AG09309 (cell line): Measurements from ENCODE around the gene FAM163A.

ENCODE experiments used
- DNase-seq: peaks from one replicate; pipeline ENCODE4 v3.0.0-alpha.2; 2010; ENCODE audit warnings: low read depth
- H3K4me3 ChIP-seq: 2 replicates; pipeline ENCODE4 v1.5.1; 2011; ENCODE audit warnings: mild to moderate bottlenecking, low read depth, low read length, moderate library complexity; ENCODE audit not compliant: control insufficient read depth
- CTCF ChIP-seq: IDR thresholded peaks from 2 replicates; pipeline ENCODE4 v1.5.1; 2011; ENCODE audit warnings: mild to moderate bottlenecking, low read depth, low read length, inconsistent platforms; ENCODE audit not compliant: insufficient read depth, control insufficient read depth; ENCODE audit errors: missing control alignments

The FAM163A gene

GRCh38 chr1:179818260-179818659 is 75.2 kb downstream of the FAM163A start:
- DNase-seq, result no peak
- no peak for TF ChIP-seq CTCF
- H3K4me3 ChIP-seq, result no peak overlapping the region

- no peak for DNase-seq
- no peak overlapping the region for H3K4me3 ChIP-seq
- TF ChIP-seq CTCF, result no peak
Measured at GRCh38 chr1:179818743-179819173, 75.7 kb downstream of the FAM163A start.

GRCh38 chr1:179820226-179820970 is 77.3 kb downstream of the FAM163A start:
- no peak for TF ChIP-seq CTCF
- no peak for DNase-seq
- no peak overlapping the region for H3K4me3 ChIP-seq

- no peak for DNase-seq
- no peak for TF ChIP-seq CTCF
- H3K4me3 ChIP-seq, result no peak overlapping the region
Measured at GRCh38 chr1:179821524-179821923, 78.4 kb downstream of the FAM163A start.

GRCh38 chr1:179822065-179822464 is 79.0 kb downstream of the FAM163A start:
- no peak for TF ChIP-seq CTCF
- H3K4me3 ChIP-seq, result no peak overlapping the region
- no peak for DNase-seq

- TF ChIP-seq CTCF, result no peak
- no peak for DNase-seq
- H3K4me3 ChIP-seq, result no peak overlapping the region
Measured at GRCh38 chr1:179823693-179824092, 80.6 kb downstream of the FAM163A start.

- DNase-seq, result no peak
- no peak for TF ChIP-seq CTCF
- no peak overlapping the region for H3K4me3 ChIP-seq
Measured at GRCh38 chr1:179824265-179824664, 81.2 kb downstream of the FAM163A start.
